HG02852 (cell line): ENCODE data around the gene NONO.
"Not testable (repeated sequence)": the region's sequence is repeated elsewhere in the genome, so short reads cannot be mapped to it uniquely, and the experiment has no call there.

ENCODE experiments used
- ATAC-seq: cut with Tn5 transposase; IDR thresholded peaks from one replicate; pipeline ENCODE4 v1.9.1; 2021; ENCODE audit warnings: mild to moderate bottlenecking, moderate library complexity; ENCODE audit not compliant: unreplicated experiment

NONO gene

DNA sequence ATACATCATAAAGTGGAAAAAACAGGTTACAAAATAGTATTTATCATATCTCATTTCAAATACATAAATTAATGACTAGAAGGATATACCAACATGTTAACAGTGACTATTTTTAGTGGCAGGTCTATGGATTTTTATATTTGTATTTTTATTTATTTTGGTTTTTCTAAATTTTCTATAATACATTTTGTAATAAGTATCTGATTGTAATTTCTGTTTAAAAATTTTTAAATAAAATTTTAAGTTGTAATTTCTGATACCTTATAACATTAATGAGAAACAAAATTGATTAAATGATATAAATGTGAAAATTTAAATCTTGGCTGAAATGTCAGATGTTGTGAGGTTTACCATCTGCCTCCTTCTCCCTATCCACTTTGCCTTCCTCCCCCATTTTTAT, 2.5 kb downstream of the NONO start:
- no peak for ATAC-seq

DNA sequence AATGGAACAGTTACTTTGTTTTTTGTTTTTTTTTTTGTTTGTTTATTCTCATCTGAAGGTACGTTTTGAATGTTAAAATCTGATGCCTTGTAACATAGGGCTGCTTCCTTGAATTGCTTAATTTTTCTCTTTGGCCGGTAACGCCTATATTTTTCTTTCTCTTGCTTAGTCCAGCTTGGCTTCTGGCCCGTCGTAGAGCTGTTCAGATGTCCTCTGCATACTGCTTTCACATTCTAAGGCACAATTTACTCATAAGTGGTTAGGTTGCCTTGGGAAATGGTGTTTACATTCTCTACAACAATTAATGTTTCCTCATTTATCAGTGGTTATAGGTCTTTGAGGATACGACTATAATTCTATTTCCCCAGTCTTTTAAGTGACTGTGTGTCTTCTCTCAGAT, 7.9 kb downstream of the NONO start:
- no peak for ATAC-seq

DNA sequence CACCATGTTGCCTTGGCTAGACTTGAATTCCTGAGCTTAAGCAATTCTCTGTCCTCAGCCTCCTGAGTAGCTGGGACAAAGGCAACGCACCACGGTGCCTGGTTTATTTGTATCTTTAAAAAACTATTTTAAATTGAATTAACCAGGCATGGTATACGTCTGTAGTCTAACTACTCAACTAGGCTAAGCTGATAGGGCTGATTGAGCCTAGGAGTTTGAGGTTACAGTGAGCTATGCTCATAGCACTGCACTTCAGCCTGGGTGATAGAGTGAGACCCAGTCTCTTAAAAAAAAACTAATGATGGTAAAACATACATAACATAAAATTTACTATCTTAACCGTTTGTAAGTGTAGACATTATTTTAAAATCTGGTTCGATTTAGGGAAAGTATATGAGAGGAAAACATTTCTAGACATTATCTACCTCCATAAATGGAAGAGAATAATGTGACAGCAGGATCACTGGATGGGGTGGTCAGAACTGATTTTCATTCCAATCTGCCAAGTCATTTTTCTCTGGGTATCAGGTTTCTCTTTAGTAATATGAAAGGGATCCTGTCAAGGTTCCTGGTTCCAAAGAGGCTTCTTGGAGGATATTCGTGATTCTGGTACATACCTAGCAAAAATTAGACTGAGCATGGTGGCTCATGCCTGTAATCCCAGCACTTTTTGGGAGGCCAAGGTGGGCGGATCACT, 9.4 kb downstream of the NONO start:
- ATAC-seq = no peak

DNA sequence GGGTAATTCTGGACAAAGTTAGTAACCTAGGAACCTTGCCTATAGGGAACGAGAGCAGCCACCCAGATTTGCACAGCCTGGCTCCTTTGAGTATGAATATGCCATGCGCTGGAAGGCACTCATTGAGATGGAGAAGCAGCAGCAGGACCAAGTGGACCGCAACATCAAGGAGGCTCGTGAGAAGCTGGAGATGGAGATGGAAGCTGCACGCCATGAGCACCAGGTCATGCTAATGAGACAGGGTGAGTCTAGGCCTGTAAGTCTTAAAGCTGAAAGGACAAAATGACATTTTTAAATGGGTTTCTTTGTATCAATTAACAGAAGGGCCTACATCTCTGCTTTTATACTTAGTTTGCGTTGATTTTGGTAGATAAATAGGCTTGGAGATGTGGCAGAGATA, 13.4 kb downstream of the NONO start:
- no peak for ATAC-seq

DNA sequence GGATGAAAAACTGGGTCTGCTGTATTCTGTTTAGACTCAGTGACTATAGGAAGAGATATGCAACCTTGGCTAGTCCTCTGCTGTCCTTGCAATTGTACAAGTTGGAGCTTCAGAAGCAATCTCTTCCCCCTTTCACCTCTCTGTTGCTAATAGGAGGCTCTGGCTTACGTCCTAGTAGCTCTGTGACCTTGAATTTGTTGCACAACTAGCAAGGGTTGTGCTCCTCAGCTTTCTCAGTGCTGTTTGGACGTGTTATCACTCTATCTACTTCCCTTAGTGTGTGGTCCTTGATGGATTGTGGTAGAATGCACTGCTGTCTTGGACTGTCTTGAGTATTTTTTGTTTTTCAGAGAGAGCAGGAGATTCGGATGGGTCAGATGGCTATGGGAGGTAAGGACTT, 14.7 kb downstream of the NONO start:
- no peak for ATAC-seq

DNA sequence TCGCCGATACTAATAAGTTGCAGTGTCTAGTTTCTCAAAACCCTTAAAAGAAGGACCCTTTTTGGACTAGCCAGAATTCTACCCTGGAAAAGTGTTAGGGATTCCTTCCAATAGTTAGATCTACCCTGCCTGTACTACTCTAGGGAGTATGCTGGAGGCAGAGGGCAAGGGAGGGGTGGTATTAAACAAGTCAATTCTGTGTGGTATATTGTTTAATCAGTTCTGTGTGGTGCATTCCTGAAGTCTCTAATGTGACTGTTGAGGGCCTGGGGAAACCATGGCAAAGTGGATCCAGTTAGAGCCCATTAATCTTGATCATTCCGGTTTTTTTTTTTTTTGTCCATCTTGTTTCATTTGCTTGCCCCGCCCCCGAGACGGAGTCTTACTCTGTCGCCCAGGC, 16.6 kb downstream of the NONO start:
- ATAC-seq = not testable (repeated sequence)

DNA sequence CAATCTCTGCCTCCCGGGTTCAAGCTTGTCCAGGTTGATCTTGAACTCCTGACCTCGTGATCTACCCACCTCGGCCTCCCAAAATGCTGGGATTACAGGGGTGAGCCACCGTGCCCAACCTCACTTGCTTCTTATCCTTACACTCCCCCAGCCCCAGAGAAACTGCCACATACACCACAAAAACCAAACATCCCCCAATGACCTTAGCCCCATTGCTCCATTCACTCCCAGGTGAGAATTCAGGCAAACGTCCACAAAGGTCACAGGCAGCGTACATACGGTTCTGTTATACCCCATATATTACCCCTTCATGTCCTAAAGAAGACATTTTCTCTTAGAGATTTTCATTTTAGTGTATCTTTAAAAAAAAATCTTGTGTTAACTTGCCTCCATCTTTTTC, 17.1 kb downstream of the NONO start:
- not testable (repeated sequence) for ATAC-seq

DNA sequence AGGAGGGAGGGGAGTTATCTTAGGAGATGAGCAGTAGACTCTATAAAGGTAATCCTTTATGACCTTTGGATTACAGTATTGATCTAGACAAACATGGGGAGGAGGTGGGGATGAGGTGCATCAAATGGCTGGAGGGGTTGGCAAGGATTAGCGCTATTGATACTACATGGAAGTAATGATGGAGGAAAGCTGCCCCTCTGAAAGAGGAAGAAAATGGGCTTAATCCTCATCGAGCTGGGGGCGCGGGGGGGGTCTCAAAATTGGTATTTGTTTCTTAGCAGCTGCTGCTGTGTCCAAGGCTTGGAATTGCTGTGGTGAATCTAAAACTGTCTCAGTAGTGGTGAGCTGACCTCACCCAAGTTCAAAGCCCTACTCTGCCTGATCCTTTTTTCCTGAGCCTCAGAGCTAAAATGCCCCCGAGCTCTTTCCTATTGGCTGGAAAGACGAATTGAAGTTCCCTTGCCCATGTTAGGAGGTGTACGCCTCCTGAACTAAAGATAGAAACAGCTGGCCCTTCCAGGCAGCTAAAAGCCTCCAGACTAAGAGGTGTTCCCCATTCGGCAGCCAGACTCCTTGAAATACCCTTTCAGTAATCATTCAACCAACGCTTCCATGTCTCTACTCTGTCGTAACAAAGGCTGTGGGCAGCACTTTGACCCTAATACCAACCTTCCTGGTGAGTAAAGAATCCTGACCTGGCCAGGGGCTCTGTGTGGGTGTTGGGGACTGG, 17.9 kb downstream of the NONO start, which contains the start of gene ITGB1BP2:
ITGB1BP2 (plus strand) TSS at position 556 of the 730 bp plus-strand sequence; CDS start at position 613, 57 bp downstream.
- no peak for ATAC-seq

DNA sequence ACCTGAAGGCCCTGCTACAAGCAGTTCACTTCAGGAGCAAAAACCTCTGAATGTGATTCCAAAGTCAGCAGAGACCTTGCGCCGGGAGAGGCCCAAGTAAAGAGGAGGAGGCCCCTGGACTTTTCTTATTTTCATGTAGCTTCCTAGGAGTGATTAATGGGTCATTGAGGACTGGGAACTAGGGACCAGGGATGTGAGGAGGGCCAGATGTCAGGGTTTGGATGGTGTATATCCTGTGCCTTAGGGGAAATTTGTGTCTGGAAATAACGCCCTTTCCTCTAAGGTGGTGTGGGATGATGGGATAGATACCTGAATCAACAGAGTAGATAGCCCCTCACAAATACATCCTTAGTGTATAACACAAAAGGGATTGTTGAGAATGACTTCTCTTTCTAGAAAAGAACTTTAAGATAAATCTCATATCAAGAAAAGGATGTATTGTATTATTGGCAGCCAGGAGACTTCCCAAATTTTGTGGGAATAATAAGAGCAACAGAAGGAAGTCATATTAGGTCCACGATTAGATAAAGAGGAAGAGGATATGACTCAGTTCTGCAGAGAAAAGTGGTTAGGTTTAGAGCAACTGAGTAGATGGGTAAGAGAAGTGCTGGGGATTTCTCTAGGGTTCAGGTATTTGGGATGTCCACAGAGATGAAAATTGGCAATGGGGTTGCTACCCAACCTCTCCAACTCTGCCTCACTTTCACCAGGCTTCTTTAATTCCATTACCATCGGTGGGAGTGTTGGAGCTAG, 19.2 kb downstream of the NONO start:
- no peak for ATAC-seq

DNA sequence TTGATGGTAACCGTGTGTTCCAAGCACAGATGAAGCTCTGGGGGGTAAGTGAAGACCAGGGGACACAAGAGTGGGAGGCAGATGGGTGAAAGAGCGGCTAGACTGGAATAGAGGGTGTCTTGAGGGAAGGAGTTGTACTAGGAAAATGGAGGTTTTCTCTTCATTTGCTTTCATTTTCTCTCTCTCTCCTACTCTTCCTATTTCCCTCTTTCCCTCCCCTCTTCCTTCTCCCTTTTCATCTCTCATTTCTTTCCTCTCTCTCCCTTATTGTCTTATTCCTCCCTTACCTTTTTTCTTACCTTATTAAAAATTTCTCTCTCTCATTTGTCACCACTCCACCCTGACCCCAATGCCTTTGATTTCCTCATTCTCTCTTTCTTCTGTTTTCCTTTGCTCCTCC, 21.1 kb downstream of the NONO start:
- ATAC-seq = no peak

DNA sequence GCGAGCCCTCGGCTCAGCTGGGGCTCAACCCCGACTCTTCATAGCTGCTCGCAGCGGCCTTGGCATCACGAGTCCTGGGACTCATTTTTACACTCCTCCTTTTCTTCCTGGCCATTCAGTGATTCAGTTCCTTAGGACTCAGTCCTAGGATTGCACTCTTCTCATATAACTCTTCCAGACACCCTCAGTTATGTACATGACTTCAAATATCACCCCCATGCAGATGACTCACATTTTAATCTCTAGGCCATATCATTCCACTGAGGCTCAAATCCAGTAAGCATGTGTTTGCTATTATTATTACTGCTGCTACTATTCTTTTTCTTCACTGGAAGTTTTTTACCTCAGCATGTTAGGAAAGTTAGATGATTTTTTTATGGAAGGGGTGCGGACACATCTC, 32.5 kb downstream of the NONO start:
- no peak for ATAC-seq

DNA sequence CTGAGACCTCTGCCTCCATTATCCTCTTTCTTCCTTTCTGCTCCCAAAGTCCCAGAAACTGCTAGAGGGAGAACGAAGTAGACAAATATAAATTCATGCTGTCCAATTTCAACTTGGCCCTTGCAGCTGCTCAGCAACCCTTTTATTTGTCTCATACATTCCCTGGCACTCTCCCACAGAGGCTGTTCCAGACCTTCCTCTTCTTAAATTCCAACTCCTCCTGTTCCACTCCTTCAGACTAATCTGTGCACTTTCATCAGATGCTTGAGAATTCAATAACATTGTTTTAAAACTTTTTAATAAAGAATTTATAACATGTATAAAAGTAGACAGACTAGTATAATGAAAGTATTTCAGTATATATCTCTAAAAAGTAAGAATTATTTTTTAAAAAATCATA, 33.5 kb downstream of the NONO start:
- ATAC-seq = not testable (repeated sequence)

DNA sequence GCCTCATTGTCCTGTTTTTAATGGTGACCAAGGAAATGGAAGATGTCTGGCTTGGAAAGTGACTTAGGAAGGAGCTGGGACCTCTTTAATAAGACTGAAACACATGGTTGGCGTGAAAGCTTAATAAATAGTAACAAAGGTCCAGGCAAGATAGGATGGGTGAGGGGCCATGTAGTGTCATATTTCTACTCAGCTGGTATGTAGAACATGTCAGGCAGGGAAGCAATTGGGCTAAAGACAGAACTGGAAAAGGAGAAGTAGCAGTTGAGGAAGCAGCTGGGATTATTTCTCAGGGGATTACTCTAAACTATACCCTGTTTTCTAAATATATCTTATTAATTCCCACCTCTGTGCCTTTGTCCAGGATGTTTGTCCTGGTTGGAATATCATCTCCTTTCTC, 36.7 kb downstream of the NONO start:
- ATAC-seq = no peak

DNA sequence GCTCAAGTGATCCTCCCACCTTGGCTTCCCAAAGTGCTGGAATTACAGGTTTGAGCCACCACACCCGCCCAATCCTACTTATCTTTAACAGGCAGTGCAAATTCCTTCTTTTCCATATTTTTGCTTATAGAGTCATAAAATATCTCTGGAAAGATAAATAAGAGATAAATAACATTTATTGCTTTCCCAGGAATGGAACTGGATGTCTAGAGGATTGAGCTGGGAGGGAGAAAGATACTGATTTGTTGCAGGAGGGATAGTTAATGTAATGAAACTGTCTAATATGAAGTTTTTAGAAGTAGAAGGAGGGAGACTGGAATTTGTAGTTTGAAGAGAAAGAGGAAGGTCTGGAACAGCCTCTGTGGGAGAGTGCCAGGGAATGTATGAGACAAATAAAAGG, 38.3 kb downstream of the NONO start:
- ATAC-seq = no peak

DNA sequence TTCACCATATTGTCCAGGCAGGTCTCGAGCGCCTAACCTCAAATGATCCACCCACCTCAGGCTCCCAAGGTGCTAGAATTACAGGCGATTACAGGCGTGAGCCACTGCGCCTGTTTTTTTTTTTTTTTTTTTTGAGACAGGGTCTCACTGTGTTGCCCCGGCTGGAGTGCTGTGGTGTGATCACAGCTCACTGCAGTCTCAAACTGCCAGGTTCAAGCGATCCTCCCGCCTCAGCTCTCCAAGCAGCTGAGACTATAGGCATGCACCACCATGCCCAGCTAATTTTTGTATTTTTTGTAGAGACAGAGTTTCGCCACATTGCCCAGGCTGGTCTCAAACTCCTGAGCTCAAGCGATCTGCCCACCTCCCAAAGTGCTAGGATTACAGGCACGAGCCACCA, 41.0 kb downstream of the NONO start:
- not testable (repeated sequence) for ATAC-seq

DNA sequence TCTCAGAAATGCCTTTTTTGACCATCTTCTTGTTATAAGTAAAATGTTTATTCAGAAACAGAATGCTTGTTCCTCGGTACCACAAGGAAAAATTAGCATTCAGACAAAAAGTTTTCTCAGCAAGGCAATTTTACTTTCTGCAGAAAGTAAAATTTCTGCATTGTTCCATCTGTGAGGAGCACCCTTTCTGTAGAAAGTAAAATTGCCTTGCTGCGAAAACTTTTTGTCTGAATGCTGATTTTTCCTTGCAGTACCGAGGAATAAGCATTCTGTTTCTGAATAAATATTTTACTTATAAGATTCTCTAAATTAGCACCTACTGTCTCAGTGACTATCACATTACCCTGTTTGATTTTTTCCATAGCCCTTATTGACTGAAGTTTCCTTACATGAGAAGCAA, 43.0 kb downstream of the NONO start:
- ATAC-seq = no peak

DNA sequence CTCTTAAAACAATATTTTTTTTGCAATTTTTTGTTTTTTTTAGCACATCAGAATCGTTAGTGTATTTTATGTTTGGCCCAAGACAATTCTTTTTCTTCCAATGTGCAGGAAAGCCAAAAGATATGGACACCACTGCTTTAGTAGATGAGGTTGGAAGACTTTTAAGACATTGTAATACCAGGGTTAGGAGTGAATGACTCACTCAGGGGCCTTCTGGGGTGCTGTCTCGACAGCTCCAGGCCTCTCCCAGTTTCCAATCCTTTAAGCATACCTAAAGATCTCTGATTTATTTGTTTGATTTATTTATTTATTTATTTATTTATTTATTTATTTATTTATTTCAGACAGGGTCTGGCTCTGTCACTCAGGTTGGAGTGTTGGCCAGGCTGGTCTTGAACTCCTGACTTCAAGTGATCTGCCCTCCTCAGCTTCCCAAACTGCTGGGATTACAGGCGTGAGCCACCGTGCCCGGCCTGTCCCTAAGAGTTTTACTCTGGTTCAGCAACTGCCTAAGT, 65.8 kb downstream of the NONO start:
- ATAC-seq = not testable (repeated sequence)

DNA sequence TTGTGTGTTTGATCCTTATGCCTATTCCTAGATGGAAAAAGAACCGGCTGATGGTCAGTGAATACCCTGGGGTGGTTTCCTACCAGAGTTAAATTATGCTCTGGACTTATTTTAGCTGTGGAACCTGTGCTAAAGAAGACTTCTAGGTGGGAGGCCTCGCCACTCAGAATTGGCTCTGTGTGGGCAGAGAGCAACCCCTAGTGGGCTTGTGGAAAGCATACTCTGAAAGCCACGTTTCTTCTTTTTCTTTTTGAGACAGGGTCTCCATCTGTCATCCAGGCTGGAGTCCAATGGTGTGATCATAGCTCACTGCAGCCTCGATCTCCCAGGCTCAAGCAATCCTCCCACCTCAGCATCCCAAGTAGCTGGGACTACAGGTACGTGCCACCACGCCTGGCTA, 66.4 kb downstream of the NONO start:
- ATAC-seq = not testable (repeated sequence)
